GM18505 (cell line): ENCODE data around the gene IBA57.

ENCODE experiments used
- ATAC-seq: cut with Tn5 transposase; IDR thresholded peaks from one replicate; pipeline ENCODE4 v1.9.1; 2021; ENCODE audit not compliant: unreplicated experiment
- POLR2A ChIP-seq: IDR thresholded peaks from 4 replicates; pipeline ENCODE4 v1.6.1; 2011; ENCODE audit warnings: borderline replicate concordance; ENCODE audit not compliant: insufficient read depth, insufficient read length; ENCODE audit errors: extremely low read depth

The IBA57 gene

DNA sequence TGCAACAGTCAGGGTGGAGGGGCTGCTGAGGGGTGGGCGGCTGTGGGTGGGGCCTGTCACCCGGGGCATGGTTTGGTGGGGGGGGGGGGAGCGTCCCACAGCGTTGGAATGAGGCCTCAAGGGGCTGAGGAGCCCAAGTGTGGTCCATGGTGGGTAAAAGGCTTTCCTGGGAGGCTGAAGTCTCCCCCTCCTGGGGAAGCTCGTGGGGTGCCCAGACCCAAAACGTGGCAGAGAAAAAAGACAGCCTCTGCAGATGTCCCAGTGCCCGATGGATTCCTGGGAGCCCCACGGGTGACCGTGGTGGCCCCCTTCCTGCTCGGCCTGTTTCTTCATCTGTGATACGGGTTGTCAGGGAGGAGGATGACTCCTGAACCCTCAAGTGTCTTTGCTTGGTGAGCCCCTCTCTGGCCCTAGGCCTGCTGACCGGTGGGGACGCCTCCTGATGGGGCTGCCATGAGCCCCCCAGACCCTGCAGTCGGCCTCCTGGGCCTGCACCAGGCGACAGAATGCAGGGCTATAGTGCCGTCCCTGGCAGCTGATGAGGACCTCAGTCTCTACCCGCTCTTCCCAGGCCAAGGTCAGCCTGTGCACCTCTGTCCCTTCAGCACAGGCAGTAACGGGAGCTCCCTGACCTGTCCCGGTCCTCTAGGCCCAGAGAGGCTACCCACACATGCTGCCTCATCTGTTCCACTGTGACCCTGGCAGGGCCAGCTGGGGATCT lies 43.4 kb downstream of the IBA57 start:
- no peak for TF ChIP-seq POLR2A
- no peak for ATAC-seq

DNA sequence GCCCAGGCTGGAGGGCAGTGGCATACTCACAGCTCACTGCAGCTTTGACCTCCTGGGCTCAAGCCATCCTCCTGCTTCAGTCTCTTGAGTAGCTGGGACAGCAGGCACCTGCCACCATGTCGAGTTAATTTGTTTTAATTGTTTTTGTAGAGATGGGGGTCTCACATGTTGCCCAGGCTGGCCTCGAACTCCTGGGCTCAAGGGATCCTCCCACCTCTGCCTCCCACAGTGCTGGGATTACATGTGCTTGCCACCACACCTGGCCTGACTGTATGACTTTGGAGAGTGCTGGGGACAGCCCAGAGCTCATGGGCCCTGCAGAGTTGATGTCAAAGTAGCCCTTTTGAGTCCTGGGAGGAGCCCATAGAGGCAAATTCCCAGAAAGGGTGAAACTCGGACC lies 44.1 kb downstream of the IBA57 start:
- ATAC-seq, result no peak
- no peak for TF ChIP-seq POLR2A

DNA sequence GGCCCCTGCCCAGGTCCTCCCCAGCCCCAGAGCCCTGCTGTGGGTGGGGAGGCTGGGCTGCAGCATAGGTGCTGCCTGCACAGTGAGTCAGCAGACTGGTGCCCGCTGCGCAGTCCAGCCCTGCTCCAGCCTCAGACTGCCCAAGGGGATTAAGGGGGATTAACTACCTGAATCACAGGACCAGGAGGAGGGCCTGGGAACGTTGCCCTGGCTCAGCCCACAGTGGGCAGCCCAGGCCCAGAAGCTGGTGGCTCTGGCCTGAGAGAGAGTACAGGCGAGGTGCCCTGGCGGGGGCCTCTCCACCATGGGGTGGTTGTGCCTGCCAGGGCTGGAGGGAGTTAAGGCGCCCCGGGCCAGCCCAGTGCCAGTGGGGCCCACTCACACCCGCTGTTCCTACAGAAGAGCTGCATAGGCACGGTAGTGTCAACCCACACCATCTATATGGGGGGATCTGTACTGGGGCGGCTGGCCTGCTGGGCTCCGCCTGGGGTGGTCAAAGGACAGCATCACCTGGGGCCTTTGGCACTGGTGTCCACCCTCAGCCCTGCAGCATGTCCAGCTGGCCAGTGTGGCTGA lies 44.6 kb downstream of the IBA57 start:
- no peak for TF ChIP-seq POLR2A
- ATAC-seq, result no peak

- no peak for TF ChIP-seq POLR2A
- ATAC-seq, result no peak
These were observed 45.3 kb downstream of the IBA57 start for GRCh38 chr1:228210712-228211530.

DNA sequence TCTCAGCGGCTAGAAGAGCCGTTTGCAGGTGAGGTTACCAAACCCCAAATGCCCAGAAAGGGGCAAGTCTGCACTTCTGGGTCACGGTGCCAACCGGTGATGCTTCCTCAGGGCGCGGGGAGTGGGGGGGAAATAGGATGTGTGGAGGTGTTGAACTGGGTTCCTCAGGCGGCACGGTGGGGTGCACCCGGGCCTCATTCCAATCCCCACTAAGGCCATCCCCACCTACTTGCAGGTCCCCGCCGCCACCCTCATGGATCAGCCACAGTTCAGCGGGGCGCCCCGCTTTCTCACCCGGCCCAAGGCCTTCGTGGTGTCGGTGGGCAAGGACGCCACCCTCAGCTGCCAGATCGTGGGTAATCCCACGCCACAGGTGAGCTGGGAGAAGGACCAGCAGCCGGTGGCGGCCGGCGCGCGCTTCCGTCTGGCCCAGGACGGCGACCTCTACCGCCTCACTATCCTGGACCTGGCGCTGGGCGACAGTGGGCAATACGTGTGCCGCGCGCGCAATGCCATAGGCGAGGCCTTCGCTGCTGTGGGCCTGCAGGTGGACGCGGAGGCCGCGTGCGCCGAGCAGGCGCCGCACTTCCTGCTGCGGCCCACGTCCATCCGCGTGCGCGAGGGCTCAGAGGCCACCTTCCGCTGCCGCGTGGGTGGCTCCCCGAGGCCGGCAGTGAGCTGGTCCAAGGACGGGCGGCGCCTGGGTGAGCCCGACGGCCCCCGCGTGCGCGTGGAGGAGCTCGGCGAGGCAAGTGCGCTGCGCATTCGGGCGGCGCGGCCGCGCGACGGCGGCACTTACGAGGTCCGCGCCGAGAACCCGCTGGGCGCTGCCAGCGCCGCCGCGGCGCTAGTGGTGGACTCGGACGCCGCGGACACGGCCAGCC lies 46.2 kb downstream of the IBA57 start:
- ATAC-seq, result no peak

GRCh38 chr1:228212415-228212965 lies 46.9 kb downstream of the IBA57 start:
- TF ChIP-seq POLR2A, result no peak
- ATAC-seq, result no peak

More for the DNA sequence above, 46.2 kb downstream of the IBA57 start:
- no peak for TF ChIP-seq POLR2A

DNA sequence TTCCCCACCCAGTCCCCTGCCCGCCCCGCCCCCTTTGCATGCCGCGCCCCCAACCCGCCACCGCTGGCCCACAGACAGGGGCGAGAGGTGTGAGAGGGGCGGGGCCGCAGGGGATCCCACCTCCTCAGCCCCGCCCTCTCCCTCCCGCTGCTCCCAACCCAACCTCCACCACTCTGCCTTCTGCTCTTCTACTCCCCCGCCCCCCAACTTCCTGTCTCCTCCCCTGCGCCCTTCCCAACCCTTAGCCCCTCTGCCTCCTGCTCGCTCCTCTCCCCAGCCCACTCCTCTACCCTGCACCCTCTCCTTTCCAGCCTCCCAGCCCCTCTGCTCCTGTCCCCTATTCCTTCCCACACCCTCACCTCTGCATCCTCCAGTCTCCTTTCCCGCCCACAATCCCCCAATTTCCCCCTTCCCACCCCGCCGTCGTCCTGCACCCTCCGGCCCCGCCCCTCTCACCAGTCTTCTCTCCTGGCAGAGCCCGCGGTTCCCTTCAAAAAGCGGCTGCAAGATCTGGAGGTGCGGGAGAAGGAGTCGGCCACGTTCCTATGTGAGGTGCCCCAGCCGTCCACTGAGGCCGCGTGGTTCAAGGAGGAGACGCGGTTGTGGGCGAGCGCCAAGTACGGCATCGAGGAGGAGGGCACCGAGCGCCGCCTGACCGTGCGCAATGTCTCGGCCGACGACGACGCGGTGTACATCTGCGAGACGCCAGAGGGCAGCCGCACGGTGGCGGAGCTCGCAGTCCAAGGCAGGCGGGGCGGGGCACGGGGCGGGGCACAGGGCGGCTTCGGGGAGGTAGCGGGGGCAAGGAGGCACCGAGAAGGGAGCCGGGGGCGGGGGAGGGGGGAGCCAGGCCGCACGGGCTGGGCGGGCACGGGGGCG lies 47.6 kb downstream of the IBA57 start:
- peak; percentile 84 for ATAC-seq
- no peak for TF ChIP-seq POLR2A

DNA sequence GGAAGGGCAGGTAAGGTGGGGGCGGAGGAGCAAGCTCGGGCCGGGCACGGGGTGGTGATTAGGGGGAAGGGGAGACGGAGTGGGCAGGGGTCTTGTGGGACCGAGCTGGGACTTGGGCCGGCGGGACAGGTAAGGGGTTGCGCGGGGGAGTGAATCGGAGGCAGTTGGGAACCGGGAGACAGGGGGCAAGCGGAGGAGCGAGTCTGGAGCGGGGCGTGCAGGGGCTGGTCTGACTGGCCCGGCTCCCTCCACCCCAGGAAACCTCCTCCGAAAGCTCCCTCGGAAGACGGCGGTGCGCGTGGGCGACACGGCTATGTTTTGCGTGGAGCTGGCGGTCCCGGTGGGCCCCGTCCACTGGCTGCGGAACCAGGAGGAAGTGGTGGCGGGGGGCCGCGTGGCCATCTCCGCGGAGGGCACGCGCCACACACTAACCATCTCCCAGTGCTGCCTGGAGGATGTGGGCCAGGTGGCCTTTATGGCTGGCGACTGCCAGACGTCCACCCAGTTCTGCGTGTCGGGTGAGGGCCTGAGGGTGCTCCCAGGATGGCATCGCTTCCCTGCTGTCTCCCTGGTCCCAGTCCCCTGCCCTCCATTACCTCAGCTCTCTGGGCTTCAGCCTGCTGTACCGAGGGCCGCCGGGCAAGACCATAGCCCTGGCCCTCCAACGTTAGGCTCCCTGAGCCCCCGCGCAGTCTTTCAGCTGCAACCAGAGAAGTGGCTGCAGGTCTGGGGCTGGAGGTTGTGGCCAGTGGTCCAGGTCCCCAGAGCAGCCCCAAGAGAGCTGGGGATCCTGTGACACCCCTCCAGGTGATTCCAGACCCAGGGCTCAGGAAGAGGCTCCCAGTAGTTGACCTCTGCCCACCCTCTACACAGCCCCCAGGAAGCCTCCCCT lies 48.6 kb downstream of the IBA57 start:
- no peak for ATAC-seq
- TF ChIP-seq POLR2A, result no peak

GRCh38 chr1:228214921-228215662 lies 49.5 kb downstream of the IBA57 start:
- no peak for ATAC-seq
- TF ChIP-seq POLR2A, result no peak

GRCh38 chr1:228215663-228216116 lies 50.1 kb downstream of the IBA57 start:
- no peak for TF ChIP-seq POLR2A

More at GRCh38 chr1:228215663-228216116, 50.1 kb downstream of the IBA57 start:
- ATAC-seq, result no peak
